ENCODE results near the gene BUB1. TPM values are rescaled to one million over a fixed set of nuclear protein-coding genes. Genes with fewer than 3 reads are reported as not detected.
A peak's percentile ranks its signal among the peaks of the same experiment; 100 is the strongest.

BUB1 gene
- total RNA-seq: 10 to 100 TPM in 1 of 4 donors, 1 to 10 TPM in 3; 1.3 to 15.1 (median 4.0) TPM

DNA sequence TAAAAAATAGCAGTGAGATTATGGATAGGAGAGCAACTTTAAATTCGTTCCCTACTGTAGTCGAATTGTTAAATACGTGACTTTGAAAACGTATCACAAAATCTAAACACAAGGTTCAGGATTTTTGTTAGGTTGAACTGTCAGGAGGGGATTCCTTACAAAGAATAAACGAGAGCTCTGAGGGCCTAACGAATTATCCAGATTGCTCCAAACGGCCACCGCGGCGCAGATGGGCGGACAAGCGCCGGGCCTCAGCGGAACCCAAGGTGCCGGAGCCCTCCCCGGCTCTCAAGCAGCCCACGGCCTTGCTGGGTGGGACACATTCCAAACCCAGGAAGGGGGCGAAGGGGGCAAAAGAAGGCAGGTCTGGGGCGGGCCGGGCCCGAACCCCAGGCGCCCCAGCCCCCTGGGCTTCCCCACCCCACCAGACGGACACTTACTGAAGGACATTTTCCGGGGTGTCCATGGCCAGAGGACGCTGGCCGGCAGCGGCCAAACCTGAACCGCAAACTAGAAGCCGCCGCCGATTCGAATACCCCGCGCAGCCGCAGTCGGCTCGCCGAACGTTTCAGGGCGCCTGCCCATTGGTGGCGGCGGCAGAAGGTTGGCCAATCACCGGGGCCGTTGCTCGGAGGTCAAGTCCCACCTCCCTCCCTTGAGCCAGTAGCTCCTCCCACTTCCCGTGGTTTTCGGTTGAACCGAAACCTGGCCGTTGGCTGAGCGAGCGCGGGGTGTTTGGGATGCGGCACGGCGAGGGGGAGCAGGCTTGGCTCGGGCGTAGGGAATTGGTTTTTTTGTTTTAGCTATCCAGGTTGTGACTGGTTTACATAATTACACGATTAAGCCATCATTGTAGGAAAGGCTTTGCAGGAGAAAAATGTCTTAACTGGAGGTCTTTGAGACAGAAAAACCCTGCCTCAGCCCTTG is at the start of gene BUB1:
Gene BUB1 (minus strand): TSS at position 534 of the 927 bp plus-strand sequence. CDS start 68 bp downstream, at position 466.
- Histone ChIP-seq H3K27me3 (no peaks in the 10 kb centered on the region), H3K4me1 (peaks cover 0 to 31% (median 15%) of the 10 kb centered on the region in 4 donors), H3K36me3 (no peaks in the 10 kb centered on the region), H3K27ac (peak within 1 kb of the TSS; percentile 88 to 89 (median 89)), H3K9me3 (no peaks in the 10 kb centered on the region), H3K4me3 (peak within 1 kb of the TSS; percentile 61 to 71 (median 68))
- 0% methylated on average over 16 to 36 of the region's 58 CpGs for WGBS, 2 donors (ENCODE audit: low coverage in 1 of 2)
- intact Hi-C loops (cut with DNase I; ENCODE audit: low total_unique reads): no loop called here
- peak; percentile 98 for DNase-seq
- TF ChIP-seq, protein P1, sequence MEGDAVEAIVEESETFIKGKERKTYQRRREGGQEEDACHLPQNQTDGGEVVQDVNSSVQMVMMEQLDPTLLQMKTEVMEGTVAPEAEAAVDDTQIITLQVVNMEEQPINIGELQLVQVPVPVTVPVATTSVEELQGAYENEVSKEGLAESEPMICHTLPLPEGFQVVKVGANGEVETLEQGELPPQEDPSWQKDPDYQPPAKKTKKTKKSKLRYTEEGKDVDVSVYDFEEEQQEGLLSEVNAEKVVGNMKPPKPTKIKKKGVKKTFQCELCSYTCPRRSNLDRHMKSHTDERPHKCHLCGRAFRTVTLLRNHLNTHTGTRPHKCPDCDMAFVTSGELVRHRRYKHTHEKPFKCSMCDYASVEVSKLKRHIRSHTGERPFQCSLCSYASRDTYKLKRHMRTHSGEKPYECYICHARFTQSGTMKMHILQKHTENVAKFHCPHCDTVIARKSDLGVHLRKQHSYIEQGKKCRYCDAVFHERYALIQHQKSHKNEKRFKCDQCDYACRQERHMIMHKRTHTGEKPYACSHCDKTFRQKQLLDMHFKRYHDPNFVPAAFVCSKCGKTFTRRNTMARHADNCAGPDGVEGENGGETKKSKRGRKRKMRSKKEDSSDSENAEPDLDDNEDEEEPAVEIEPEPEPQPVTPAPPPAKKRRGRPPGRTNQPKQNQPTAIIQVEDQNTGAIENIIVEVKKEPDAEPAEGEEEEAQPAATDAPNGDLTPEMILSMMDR (IDR thresholded peaks at IDR 0.05): no peak
- TF ChIP-seq POLR2A (IDR thresholded peaks at IDR 0.05) (peak; percentile 73), POLR2AphosphoS5 (IDR thresholded peaks at IDR 0.05) (peak; percentile 85 to 94 (median 88))
- in situ Hi-C loops (cut with MboI; ENCODE audit: low pct_ligation_motif_present in 1 of 4, low pct_unique_long_range_greater_than_20kb in 1 of 4, low sequenced_read_pairs in 3 of 4): no loop called here

DNA sequence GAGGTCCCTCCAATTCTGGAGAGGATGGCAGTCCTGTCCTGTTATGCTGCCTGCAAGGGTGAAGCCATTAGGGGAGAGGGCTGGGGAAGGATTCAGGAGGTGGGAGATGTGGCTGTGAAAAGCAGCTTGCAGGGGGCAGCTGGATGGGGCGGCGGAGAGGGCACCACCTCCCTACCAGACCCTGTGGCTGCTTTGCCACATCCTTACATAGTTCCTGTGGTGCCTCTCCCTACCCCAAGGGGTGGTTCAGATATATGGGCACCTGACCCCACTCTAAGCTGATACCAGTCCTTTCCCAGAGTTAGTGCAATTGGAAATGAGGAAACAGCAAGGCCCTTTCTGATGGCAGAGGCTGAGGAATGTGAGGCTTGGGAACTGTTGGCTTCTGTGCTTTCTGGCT is 48.4 kb upstream of the BUB1 start:
- Histone ChIP-seq H3K36me3 (no peaks in the 10 kb centered on the region), H3K27me3 (peaks cover 6% of the 10 kb centered on the region), H3K27ac (no peak overlapping the region), H3K4me1 (no peaks in the 10 kb centered on the region), H3K9me3 (no peaks in the 10 kb centered on the region), H3K4me3 (no peak overlapping the region)
- in situ Hi-C loops (cut with MboI; ENCODE audit: low pct_ligation_motif_present in 1 of 4, low pct_unique_long_range_greater_than_20kb in 1 of 4, low sequenced_read_pairs in 3 of 4): no loop called here
- TF ChIP-seq EP300 (IDR thresholded peaks at IDR 0.05; ENCODE audit: low read depth): no peak
- TF ChIP-seq, protein P1 (IDR thresholded peaks at IDR 0.05): no peak
- no peak for TF ChIP-seq POLR2AphosphoS5 (IDR thresholded peaks at IDR 0.05)
- TF ChIP-seq POLR2A (IDR thresholded peaks at IDR 0.05): no peak
- WGBS, 2 donors (ENCODE audit: low coverage in 1 of 2): 84% methylated on average over 2 of the region's 2 CpGs; no CpG with 5 or more reads in 1 of the 2 donors
- DNase-seq: no peak
- intact Hi-C loops (cut with DNase I; ENCODE audit: low total_unique reads): no loop called here

DNA sequence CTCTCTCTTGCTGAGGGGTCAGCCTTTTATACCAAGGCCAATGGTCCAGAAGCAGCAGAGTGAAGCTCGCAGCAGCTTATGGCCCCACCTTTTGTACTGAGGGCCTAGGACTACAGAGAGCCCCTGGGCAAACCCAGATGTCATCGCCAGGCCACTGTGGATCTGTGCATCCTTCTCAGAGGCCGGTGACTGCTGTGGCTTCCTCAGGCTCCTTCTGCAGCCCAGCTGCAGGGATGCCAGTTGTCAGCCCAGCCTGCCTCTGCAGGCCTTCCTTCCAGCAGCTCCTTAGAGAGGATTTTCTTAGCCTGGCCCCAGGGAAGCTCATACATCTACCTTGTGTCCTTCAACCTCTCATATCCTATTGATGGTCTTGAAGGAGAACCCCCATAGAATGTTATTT is 48.0 kb upstream of the BUB1 start:
- intact Hi-C loops (cut with DNase I; ENCODE audit: low total_unique reads) (no loop called here), in situ Hi-C loops (cut with MboI; ENCODE audit: low pct_ligation_motif_present in 1 of 4, low pct_unique_long_range_greater_than_20kb in 1 of 4, low sequenced_read_pairs in 3 of 4) (no loop called here)
- no peaks in the 10 kb centered on the region for H3K9me3 ChIP-seq
- no peak overlapping the region for H3K27ac ChIP-seq
- H3K4me1 ChIP-seq: no peaks in the 10 kb centered on the region
- H3K27me3 ChIP-seq: peaks cover 2% of the 10 kb centered on the region
- no peaks in the 10 kb centered on the region for H3K36me3 ChIP-seq
- 78% methylated on average over 3 of the region's 3 CpGs; no CpG with 5 or more reads in 1 of the 2 donors for WGBS, 2 donors (ENCODE audit: low coverage in 1 of 2)
- no peak for DNase-seq
- TF ChIP-seq, protein P1 (IDR thresholded peaks at IDR 0.05): no peak
- no peak overlapping the region for H3K4me3 ChIP-seq

DNA sequence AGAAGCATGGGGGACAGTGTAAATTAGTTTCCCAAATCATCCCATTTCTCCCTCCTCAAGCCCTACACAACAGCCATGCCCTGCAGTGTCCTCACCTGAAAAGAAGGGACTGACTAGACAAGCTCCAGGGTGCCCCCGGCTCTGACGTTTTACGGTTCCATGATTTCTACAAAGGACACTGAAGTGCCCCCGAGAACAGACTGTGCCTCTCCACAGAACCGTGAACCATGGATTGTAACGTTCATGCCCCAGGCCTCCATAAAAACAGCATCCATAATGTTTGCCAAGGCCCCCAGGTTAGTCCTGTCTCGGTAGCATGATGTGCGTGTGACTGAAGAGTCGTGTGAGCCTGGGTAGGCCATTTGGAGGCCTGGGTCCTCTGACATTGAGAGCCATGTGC is 47.5 kb upstream of the BUB1 start:
- no peak for DNase-seq
- Histone ChIP-seq H3K27ac (no peak overlapping the region), H3K4me3 (no peak overlapping the region), H3K36me3 (no peaks in the 10 kb centered on the region), H3K27me3 (no peaks in the 10 kb centered on the region), H3K9me3 (no peaks in the 10 kb centered on the region), H3K4me1 (no peaks in the 10 kb centered on the region)
- TF ChIP-seq, protein P1 (IDR thresholded peaks at IDR 0.05): no peak
- WGBS, 2 donors (ENCODE audit: low coverage in 1 of 2): 90% methylated on average over 9 of the region's 9 CpGs; no CpG with 5 or more reads in 1 of the 2 donors
- intact Hi-C loops (cut with DNase I; ENCODE audit: low total_unique reads) (no loop called here), in situ Hi-C loops (cut with MboI; ENCODE audit: low pct_ligation_motif_present in 1 of 4, low pct_unique_long_range_greater_than_20kb in 1 of 4, low sequenced_read_pairs in 3 of 4) (no loop called here)
